Endothelial cell of umbilical vein (primary cell): ENCODE results near the gene CCDC171. TPM values are rescaled to one million over a fixed set of nuclear protein-coding genes. Genes with fewer than 3 reads are reported as not detected.
A peak's percentile ranks its signal among the peaks of the same experiment; 100 is the strongest.

Experiments used
- BruUV-seq: library from RNA; stranded (reverse); fragments of 400-500 nt; replicated peaks from 2 replicates; lab custom pipeline; 2021; lab: Mats Ljungman, UMichigan
- CTCF ChIA-PET: fragments of 300-600, 350-600 bp; sonication (Branson Sonifier 250); formaldehyde crosslinking; loops from one replicate; lab custom pipeline; 2021; ENCODE audit warnings: antibody characterized with exemption, inconsistent platforms; lab: Charles Lee
- POLR2A ChIA-PET: fragments of 300-600, 350-600 bp; sonication (Branson Sonifier 250); formaldehyde crosslinking; loops from one replicate; lab custom pipeline; 2021; ENCODE audit warnings: antibody characterized with exemption, inconsistent platforms; lab: Charles Lee
- DNase-seq: peaks from one replicate; pipeline ENCODE4 v3.0.0-alpha.2; 2011; ENCODE audit warnings: low read depth, low spot score
- FAIRE-seq: peaks from 2 replicates; lab custom pipeline; 2011; peaks lifted over from hg19 to GRCh38; lab: Jason Lieb, UNC
- H2AFZ ChIP-seq: 2 replicates; pipeline ENCODE4 v1.6.0; 2012; ENCODE audit warnings: low read depth, low read length, control low read depth, inconsistent platforms
- H3K27ac ChIP-seq: 2 replicates; pipeline ENCODE4 v1.5.1; 2011; ENCODE audit warnings: low read depth, mild to moderate bottlenecking, control low read depth, low read length, moderate library complexity; ENCODE audit not compliant: insufficient read depth
- H3K27me3 ChIP-seq, 2 experiments: 2 replicates each; pipeline versions ENCODE4 v1.6.0 to v1.6.1; 2011; ENCODE audit warnings: low read length in 2 of 2, mixed read lengths in 1 of 2; ENCODE audit not compliant: control insufficient read depth in 2 of 2, insufficient read depth in 2 of 2
- H3K36me3 ChIP-seq, 2 experiments: 2 replicates in 1 of 2; 3 replicates in 1 of 2; pipeline ENCODE4 v1.5.1; 2011; ENCODE audit warnings: low read length in 2 of 2, mild to moderate bottlenecking in 1 of 2, moderate library complexity in 1 of 2; ENCODE audit not compliant: control insufficient read depth in 2 of 2, insufficient read depth in 2 of 2; ENCODE audit errors: extremely low read depth in 1 of 2
- H3K4me1 ChIP-seq: 3 replicates; pipeline ENCODE4 v1.5.1; 2011; ENCODE audit warnings: mild to moderate bottlenecking, low read length; ENCODE audit not compliant: control insufficient read depth, insufficient read depth; ENCODE audit errors: extremely low read depth
- H3K4me2 ChIP-seq: 2 replicates; pipeline ENCODE4 v1.6.1; 2011; ENCODE audit warnings: low read length, control low read depth, mixed read lengths; ENCODE audit not compliant: insufficient read depth
- H3K4me3 ChIP-seq, 3 experiments: fragments of 200-600 bp in 1 of 3; sonication (generic), shearing (Covaris generic) in 1 of 3; replicated peaks in 1 of 3; 2 replicates each; pipeline ENCODE4 v1.5.1; 2011 to 2016; ENCODE audit warnings: control low read depth in 3 of 3, low read length in 3 of 3, mild to moderate bottlenecking in 2 of 3, inconsistent platforms in 1 of 3, low read depth in 1 of 3, moderate library complexity in 1 of 3; ENCODE audit not compliant: insufficient read depth in 1 of 3
- H3K79me2 ChIP-seq: 2 replicates; pipeline ENCODE4 v1.6.0; 2012; ENCODE audit warnings: low read length, inconsistent platforms; ENCODE audit not compliant: control insufficient read depth, insufficient read depth
- H3K9ac ChIP-seq: replicated peaks from 2 replicates; pipeline ENCODE3; 2011; ENCODE audit warnings: low read length, control low read depth; ENCODE audit not compliant: insufficient read depth; ENCODE audit errors: extremely low read depth
- H3K9me1 ChIP-seq: replicated peaks from 3 replicates; pipeline ENCODE4 v1.6.0; 2011; ENCODE audit warnings: mild to moderate bottlenecking, low read length; ENCODE audit not compliant: control insufficient read depth, insufficient read depth; ENCODE audit errors: extremely low read depth
- H3K9me3 ChIP-seq: replicated peaks from 2 replicates; pipeline ENCODE4 v1.5.1; 2012; ENCODE audit warnings: low read length, inconsistent platforms; ENCODE audit not compliant: control insufficient read depth, insufficient read depth
- H4K20me1 ChIP-seq: replicated peaks from 2 replicates; pipeline ENCODE3; 2011; ENCODE audit warnings: mild to moderate bottlenecking, low read length; ENCODE audit not compliant: control insufficient read depth, insufficient read depth; ENCODE audit errors: extremely low read depth
- EZH2 ChIP-seq: IDR thresholded peaks from 2 replicates; pipeline ENCODE4 v1.6.1; 2012; ENCODE audit warnings: borderline replicate concordance, low read depth, mild to moderate bottlenecking, moderate library complexity, low read length, inconsistent platforms; ENCODE audit not compliant: severe bottlenecking
- FOS ChIP-seq: IDR thresholded peaks from 2 replicates; pipeline ENCODE4 v1.6.1; 2011; ENCODE audit warnings: mild to moderate bottlenecking, low read length, moderate library complexity, borderline replicate concordance; ENCODE audit not compliant: insufficient read depth
- GATA2 ChIP-seq: IDR thresholded peaks from 2 replicates; pipeline ENCODE4 v1.7.0; 2011; ENCODE audit warnings: low read depth, mild to moderate bottlenecking, moderate library complexity, mixed read lengths, low read length; ENCODE audit not compliant: insufficient read length, insufficient read depth
- JUN ChIP-seq: IDR thresholded peaks from 2 replicates; pipeline ENCODE4 v1.6.1; 2011; ENCODE audit warnings: borderline replicate concordance, low read depth; ENCODE audit not compliant: insufficient read length, insufficient read depth
- MYC ChIP-seq: IDR thresholded peaks from one replicate; pipeline ENCODE4 v1.6.1; 2011; ENCODE audit warnings: mild to moderate bottlenecking, low read depth, low read length
- POLR2A ChIP-seq: IDR thresholded peaks from 2 replicates; pipeline ENCODE4 v1.6.1; 2012; ENCODE audit warnings: low read depth, mild to moderate bottlenecking, control low read depth, low read length
- POLR2AphosphoS5 ChIP-seq: IDR thresholded peaks from 2 replicates; pipeline ENCODE4 v1.6.1; 2012; ENCODE audit warnings: low read depth, mild to moderate bottlenecking, control low read depth, low read length, moderate library complexity; ENCODE audit not compliant: insufficient read depth
- dilution Hi-C: fragments of 300-500 bp; cut with MboI; formaldehyde crosslinking; loops from one replicate; pipeline ENCODE4 v1.15.0; 2019; ENCODE audit warnings: low sequenced_read_pairs; ENCODE audit not compliant: extremely low pct_ligation_motif_present
- intact Hi-C: fragments of 100-400 bp; cut with micrococcal nuclease; formaldehyde crosslinking; loops from one replicate; pipeline ENCODE4 v1.10.0; 2022
- polyA plus RNA-seq, 4 experiments: library from polyadenylated mRNA; depleted of rRNA in 3 of 4; stranded (reverse) in 3 of 4; unstranded in 1 of 4; fragments of >200 nt; gene quantifications; 2 replicates each; pipeline versions ENCODE4 v1.2.1 to v1.2.3, GENCODE V29; 2011 to 2012; ENCODE audit warnings: missing spikeins in 1 of 4
- total RNA-seq: library from RNA; stranded (reverse); gene quantifications from 2 replicates; pipeline ENCODE4 v1.2.3, GENCODE V29; 2021
- TF ChIP-seq, protein P1 (sequence below), 2 donors: IDR thresholded peaks; 1 replicate in 1 of 2; 2 replicates in 1 of 2; pipeline ENCODE4 v1.5.1; 2011; ENCODE audit warnings: low read length in 2 of 2, mild to moderate bottlenecking in 2 of 2, moderate library complexity in 2 of 2, control low read depth in 1 of 2, inconsistent platforms in 1 of 2, low read depth in 1 of 2; ENCODE audit not compliant: insufficient read depth in 1 of 2; ENCODE audit errors: extremely low read depth in 1 of 2
- TF ChIP-seq, protein P2 (sequence below): IDR thresholded peaks from 2 replicates; pipeline ENCODE4 v1.6.1; 2011; ENCODE audit not compliant: insufficient read depth, insufficient read length

The CCDC171 gene
- total and polyA plus RNA-seq, 2 donors (not counting 3 experiments of a cell fraction or from before 2014, with no cell fraction given) = 0.58 to 1.4 TPM

- H3K4me3 ChIP-seq = no peak overlapping the region
- no peaks in the 10 kb centered on the region for H3K9me3 ChIP-seq
- dilution Hi-C loops (no loop called here), intact Hi-C loops (no loop called here)
- H3K36me3 ChIP-seq = no peaks in the 10 kb centered on the region
- H3K27ac ChIP-seq = peak overlapping the region; percentile 44
- H2AFZ ChIP-seq = no peak overlapping the region
- BruUV-seq = no TSS peak
- DNase-seq = peak; percentile 84
- POLR2A ChIA-PET = no interaction called here
- no peaks in the 10 kb centered on the region for H4K20me1 ChIP-seq
- H3K9me1 ChIP-seq = no peaks in the 10 kb centered on the region
- no peaks in the 10 kb centered on the region for H3K79me2 ChIP-seq
- H3K9ac ChIP-seq = no peak overlapping the region
- CTCF ChIA-PET = interaction anchor here (1.3 kb wide), 1 partner anchor 8 kb away, joined by 4 read pairs; no protein-coding TSS in a partner anchor
- H3K27me3 ChIP-seq = no peaks in the 10 kb centered on the region
- no peak for FAIRE-seq
- TF ChIP-seq, protein P1, sequence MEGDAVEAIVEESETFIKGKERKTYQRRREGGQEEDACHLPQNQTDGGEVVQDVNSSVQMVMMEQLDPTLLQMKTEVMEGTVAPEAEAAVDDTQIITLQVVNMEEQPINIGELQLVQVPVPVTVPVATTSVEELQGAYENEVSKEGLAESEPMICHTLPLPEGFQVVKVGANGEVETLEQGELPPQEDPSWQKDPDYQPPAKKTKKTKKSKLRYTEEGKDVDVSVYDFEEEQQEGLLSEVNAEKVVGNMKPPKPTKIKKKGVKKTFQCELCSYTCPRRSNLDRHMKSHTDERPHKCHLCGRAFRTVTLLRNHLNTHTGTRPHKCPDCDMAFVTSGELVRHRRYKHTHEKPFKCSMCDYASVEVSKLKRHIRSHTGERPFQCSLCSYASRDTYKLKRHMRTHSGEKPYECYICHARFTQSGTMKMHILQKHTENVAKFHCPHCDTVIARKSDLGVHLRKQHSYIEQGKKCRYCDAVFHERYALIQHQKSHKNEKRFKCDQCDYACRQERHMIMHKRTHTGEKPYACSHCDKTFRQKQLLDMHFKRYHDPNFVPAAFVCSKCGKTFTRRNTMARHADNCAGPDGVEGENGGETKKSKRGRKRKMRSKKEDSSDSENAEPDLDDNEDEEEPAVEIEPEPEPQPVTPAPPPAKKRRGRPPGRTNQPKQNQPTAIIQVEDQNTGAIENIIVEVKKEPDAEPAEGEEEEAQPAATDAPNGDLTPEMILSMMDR (IDR thresholded peaks at IDR 0.05; ENCODE audit: extremely low read depth in 1 of 2, insufficient read depth in 1 of 2, low read depth in 1 of 2, low read length in 2 of 2) = no peak
- no peak for TF ChIP-seq MYC
- TF ChIP-seq EZH2 = no peak
- TF ChIP-seq FOS = peak; percentile 33
- TF ChIP-seq POLR2A = no peak
- H3K4me1 ChIP-seq = peaks cover 28% of the 10 kb centered on the region
- H3K4me2 ChIP-seq = peak overlapping the region; percentile 68
Measured at GRCh38 chr9:15735083-15735857, 182.4 kb downstream of the CCDC171 start.

- intact Hi-C loops (no loop called here), dilution Hi-C loops (no loop called here)
- Histone ChIP-seq H3K27ac (no peak overlapping the region), H3K4me3 (no peak overlapping the region), H3K9me1 (no peaks in the 10 kb centered on the region), H3K79me2 (no peaks in the 10 kb centered on the region), H3K9me3 (no peaks in the 10 kb centered on the region), H4K20me1 (no peaks in the 10 kb centered on the region), H3K4me1 (peaks cover 28% of the 10 kb centered on the region), H3K27me3 (no peaks in the 10 kb centered on the region), H3K4me2 (no peak overlapping the region), H3K36me3 (no peaks in the 10 kb centered on the region), H2AFZ (no peak overlapping the region), H3K9ac (no peak overlapping the region)
- no peak for TF ChIP-seq FOS
- TF ChIP-seq, protein P2, sequence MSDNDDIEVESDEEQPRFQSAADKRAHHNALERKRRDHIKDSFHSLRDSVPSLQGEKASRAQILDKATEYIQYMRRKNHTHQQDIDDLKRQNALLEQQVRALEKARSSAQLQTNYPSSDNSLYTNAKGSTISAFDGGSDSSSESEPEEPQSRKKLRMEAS = no peak
- TF ChIP-seq POLR2AphosphoS5 = no peak
- no peak for TF ChIP-seq EZH2
- no peak for TF ChIP-seq JUN
- no peak for TF ChIP-seq POLR2A
- no peak for TF ChIP-seq MYC
- TF ChIP-seq, protein P1 (IDR thresholded peaks at IDR 0.05; ENCODE audit: extremely low read depth in 1 of 2, insufficient read depth in 1 of 2, low read depth in 1 of 2, low read length in 2 of 2) = no peak
- TF ChIP-seq GATA2 = no peak
- DNase-seq (no peak), FAIRE-seq (no peak)
- POLR2A ChIA-PET = no interaction called here
- no TSS peak for BruUV-seq
- CTCF ChIA-PET = no interaction called here
Measured at GRCh38 chr9:15736569-15736968, 183.7 kb downstream of the CCDC171 start.
